Stimulated activated CD8-positive, alpha-beta memory T cell treated with anti-CD3 and anti-CD28 coated beads, Interleukin-12 subunit alpha, Interleukin-12 subunit beta, amount 100 ng/mL, for 24 hours (primary cell): ENCODE data around the gene U2AF2.

Experiments used
- DNase-seq: peaks from one replicate; pipeline ENCODE4 v3.0.0-alpha.2; 2020; ENCODE audit errors: extremely low read depth

U2AF2 gene

DNA sequence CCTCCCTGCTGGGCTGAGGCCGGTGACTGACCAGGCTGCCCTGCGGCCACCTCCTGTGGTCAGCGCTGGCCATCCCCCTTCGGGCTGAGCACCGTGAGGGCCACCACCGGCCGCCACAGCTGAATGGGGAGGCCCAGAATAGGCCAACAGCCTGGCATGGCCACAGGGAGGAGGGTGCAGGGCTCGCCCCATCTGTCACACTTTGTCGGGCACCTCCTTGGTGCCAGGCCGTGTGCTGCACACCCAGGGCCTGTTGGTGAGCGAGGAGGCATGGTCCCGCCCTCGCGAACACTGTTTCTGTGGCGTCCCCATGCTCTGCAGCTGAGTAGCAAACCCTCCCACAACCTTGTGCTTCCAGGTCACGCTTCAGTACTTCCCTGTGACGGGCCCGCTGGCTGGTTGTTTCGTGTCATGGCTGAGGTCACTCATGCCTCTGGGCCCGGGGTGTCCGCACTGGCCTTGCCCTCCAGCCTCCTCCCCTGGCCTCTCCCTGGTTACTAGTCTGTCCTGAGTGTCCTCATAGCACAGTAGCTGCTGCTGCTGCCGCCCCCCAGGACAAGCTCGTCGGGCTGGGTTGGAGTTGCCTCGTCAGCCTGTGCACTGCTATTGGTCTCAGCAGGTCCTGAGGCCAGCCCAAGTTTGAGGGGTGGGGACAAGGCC, 35.4 kb downstream of the U2AF2 start:
- DNase-seq: no peak

DNA sequence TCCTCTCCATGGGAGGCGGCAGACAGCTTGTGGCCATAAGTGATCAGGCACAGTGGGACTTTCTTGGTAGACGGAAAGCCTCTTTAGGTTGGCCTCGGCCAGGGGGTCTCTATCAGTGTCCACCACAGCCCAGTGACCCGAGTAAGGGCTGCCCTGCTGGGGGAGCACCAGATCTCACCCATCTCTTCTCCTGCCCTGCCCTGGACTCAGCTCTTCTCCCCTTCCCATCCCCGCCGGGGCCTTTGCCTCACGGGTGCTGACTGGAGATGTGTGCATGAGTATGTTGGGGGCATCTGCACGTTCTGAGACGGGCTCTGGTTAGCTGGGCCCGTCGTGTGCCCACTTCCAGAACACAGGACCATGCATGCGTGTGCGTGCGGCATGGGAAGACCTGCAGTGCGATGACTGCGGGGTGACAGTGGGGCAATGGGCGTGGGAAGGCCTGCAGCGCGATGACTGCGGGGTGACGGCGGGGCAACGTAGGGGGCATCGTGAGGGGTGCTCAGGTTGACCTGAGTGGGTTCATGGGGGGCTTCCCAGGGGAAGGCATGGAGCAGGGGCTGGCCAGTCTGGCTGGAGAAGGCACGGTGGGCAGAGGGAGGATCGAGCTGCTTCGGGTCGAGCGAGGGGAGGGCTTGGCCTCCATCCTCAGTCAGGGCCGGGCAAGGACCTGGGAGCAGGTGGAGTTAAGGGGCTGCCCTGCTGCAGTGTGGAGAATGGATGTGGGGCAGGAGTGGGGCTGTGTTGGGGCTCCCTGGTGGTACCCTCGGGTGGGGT, 36.1 kb downstream of the U2AF2 start:
- DNase-seq: no peak

DNA sequence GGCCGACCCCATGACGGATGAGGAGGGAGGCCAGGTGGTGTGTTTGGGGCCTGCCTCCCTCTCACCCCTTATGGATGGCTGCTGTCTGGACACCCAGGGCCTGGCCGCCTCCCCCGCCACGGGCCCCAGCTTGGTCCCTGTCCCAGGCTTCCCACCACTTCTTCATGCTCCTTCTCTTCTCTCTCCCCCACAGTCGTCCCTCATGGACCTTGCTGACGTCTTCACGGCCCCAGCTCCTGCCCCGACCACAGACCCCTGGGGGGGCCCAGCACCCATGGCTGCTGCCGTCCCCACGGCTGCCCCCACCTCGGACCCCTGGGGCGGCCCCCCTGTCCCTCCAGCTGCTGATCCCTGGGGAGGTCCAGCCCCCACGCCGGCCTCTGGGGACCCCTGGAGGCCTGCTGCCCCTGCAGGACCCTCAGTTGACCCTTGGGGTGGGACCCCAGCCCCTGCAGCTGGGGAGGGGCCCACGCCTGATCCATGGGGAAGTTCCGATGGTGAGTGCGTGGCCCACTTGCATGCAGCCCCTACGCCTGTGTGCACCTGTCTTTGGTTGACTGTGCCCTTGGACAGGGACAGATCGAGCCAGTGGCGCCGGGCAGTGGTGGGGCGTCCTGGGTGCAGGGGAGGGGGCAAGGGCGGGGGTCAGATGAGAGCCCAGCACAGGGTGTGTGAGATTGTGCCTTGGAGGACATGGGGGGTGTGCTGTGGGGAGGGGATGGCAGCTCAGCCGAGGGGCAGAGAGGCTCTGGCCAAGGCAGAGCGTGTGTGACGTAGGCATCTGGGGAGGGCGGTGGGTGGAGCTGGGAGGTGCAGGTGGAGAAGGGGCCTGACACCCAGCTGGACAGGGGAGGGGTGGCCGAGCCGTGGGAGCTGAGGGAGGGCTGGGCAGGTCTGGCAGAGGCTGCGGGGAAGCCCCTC, 37.0 kb downstream of the U2AF2 start:
- DNase-seq: no peak

DNA sequence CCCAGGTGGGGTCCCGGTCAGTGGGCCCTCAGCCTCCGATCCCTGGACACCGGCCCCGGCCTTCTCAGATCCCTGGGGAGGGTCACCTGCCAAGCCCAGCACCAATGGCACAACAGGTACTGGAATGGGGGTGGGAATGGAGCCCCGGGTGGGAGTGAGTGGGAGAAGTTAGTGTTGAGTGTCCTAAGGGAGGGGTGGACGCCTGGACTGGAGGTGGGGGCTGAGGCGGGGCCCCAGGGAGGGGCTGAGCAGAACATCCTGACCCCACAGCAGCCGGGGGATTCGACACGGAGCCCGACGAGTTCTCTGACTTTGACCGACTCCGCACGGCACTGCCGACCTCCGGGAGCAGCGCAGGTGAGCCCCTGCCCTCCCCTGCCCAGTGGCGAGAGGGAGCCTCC, 37.8 kb downstream of the U2AF2 start:
- DNase-seq: no peak

DNA sequence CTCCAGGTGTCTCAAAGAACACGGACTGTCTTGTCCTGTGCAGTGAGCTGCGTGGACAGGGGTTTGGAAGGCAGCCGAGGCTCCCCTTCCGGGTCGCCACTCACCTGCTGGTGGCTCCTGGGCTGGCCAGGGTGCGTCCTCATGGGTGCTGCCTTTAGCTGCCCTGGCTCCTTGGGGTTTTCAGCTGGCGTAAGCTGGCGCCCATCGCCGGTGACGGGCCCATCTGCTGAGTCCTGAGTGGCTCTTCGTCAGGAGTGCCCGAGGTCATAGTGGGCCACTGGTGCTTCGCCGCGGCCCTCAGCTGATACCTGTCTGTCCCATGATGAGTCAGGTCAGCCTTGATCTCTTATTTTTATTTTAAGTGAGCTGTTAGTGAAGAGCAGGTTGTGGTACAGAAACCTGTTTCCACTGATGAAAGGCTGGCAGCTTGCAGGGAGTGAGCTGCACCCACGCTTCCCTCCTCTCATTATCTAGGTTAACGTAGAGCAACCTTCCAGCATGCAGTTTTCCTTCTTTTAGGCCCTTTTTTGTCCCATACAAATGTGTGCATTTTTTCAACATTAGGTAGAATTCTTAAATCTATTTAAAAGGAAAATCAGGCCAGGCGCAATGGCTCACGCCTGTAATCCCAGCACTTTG, 38.6 kb downstream of the U2AF2 start:
- no peak for DNase-seq

DNA sequence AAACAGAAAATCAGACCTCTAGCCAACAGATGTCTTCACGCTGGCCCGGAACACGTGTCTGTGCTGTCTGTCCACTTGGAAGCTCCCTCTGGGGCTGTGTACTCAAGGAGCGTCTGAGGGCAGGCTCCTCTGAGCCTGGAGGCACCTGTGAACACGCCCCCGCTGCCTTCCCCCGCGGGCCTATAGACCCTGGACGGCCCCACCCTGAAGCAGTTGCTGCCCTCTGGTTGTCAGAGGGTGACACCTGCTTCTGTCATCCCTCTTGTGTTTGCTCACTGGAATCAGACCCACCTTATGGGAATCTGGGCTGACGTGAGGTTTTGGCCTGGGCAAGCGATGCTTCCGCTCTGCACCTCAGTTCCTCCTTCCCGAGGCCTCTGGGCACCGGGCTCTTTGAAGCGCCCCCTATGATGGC, 39.4 kb downstream of the U2AF2 start:
- no peak for DNase-seq

DNA sequence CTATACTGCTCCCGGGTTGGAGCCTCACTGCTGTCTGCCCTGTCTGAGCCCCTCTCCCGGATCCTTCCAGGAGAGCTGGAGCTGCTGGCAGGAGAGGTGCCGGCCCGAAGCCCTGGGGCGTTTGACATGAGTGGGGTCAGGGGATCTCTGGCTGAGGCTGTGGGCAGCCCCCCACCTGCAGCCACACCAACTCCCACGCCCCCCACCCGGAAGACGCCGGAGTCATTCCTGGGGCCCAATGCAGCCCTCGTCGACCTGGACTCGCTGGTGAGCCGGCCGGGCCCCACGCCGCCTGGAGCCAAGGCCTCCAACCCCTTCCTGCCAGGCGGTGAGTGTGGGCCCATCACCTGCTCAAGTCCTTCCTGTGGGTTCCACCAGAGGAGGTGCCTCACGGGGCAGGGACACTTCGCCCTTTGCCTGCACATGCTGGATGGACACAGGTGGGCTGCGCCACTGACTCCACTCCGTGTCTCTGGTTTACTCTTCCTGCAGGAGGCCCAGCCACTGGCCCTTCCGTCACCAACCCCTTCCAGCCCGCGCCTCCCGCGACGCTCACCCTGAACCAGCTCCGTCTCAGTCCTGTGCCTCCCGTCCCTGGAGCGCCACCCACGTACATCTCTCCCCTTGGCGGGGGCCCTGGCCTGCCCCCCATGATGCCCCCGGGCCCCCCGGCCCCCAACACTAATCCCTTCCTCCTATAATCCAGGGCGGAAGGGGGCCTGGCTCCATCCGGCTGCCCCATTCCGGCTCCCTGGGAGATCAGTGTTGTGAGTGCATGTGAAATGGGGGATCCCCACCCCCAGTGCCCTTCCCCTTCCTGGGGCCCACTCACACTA, 40.0 kb downstream of the U2AF2 start:
- DNase-seq: no peak

DNA sequence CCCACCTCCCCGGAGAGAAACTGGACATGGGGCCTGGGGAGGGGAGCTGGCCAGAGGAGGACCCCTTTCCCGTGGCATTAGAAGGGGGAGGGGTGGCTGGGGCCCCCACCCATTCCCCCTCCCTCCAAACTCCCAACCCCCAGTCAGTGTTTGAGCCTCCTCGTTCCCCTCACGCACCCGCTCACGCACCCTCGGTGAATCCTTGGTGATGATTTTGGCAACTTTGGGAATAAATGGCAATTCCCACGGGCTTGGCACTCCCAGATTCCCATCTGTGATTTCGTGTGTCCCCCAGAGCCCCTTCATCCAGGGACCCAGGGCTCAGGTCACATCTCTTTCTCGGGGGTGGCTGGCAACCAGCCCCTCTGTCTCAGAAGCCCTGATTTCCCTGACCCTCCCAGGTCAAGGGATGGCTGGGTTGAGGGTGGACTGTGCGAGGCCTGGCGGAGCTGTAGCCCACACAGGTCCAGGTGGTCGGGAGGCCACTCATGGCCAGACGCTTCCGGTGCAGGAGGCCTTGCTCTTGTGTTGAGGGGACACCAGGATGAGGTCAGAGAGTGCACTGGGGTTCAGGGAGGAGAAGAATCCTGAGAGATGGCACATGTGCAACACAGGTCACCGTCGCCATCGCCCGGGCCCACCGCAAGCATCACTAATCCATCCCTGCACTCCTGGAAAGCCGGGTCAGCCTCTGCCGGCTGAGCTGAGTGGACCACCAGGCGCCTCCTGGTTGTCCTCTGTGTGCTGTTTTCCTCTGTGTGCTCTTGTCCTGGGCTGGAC, 40.9 kb downstream of the U2AF2 start:
- DNase-seq: no peak

DNA sequence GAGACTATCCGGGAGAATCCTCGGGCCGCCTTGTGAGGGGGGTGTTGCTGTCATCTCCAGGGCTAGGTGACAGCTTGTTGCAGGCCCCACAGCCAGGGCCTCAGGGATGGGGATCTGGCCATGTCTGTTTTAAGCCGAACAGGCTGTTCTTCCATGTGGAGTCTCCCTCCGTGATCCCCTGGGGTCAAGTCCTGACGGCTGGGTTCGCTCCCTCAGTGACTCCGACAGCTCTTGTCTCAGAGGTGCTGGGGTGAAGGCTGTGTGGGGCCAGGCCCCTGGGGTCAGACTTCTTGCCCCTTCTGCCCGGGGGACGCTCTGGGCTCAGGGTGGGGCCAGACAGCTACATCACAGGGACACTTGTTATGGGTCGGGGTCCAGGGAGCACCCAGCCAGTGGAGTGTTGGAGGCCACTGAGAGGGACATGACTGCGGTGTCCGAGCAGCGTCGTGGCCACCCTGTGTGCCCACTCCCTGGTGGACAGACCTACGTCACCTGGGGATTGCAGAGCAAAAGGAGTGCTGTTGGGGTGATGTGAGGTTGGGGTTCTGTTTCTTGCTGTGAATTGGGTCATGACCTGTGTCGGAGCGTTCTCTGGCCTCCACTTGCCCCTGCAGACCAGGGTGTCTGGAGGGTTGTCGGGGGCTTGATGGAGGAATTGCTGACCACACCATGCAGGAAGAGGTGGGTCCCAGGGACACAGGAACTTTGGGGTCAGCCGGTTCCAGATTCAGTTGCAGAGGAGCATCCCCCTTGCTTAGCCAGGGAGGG, 41.6 kb downstream of the U2AF2 start:
- no peak for DNase-seq

DNA sequence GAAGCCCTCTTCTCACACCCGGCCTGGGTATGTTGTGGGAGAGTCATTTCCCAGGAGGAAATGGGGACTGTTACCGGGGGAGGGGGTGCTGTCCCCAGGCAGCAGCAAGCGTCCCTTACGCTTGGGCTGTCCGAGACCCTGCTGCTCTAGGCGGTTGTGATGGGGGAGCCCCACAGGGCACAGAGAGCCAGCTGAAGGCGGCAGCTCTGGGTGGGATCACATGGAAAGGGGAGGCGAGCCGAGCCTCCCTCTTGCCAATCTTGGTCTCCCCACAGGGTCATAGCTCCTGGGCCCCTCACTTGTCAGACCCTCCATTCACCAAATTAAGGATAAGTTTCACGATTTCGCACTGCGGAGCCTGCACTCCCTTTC, 42.2 kb downstream of the U2AF2 start:
- DNase-seq: no peak

DNA sequence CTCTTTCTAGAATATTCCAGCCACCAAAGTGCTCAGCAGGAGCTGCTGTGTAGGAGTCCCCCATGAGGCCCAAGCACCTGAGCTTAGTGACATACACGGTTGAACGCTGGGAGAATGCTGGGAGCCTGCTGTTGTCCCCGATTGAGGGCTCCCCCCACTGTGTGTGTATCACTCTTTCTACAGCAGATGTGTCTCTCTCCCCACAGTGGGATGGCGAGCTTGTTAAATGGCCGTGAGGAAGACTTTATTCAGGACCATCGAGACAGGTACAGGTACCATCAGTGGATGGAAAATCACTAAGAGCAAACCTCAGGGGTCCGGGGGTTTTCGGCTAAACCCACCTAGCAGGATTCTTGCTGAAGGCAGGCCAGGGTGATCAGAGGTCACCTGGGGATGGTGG, 42.9 kb downstream of the U2AF2 start:
- no peak for DNase-seq

DNA sequence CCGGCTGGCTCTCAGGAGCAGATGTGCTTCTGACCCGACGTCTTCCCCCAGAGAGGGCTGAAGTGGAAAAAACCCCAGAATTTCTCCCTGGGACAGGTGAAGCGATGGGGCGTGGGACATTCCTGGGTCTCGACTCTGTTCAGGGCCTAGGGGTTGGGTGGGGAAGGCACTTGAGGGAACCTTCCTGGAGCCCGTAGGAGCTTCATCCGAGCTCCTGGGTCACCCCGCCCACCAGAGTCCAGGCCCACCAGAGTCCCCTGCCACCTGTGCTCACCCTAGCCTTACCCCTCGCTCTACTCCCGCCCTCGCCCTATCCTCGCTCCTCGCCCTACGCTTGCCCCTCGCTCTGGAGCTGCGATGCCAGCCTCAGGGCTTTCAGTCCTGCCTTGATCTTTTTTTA, 43.4 kb downstream of the U2AF2 start:
- DNase-seq: no peak

DNA sequence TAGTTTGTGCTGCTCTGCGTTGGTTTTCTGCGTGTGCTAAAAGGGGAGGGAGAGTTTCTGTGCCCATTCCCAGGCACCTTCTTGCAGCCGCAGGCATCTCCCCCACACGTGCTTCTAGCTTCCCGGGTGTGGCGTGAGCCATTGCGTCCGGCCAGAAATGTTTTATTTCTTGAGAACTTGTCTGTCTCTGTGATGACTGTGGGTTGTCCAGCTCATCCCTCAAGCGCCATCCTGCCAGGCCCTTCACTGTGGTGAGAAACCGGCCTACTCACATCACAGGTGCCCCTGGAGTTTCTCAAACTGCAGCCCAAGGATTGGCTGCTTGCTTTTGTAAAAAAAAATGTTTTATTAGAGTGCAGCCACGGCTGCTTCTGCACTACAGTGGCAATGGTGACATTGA, 44.4 kb downstream of the U2AF2 start:
- no peak for DNase-seq

DNA sequence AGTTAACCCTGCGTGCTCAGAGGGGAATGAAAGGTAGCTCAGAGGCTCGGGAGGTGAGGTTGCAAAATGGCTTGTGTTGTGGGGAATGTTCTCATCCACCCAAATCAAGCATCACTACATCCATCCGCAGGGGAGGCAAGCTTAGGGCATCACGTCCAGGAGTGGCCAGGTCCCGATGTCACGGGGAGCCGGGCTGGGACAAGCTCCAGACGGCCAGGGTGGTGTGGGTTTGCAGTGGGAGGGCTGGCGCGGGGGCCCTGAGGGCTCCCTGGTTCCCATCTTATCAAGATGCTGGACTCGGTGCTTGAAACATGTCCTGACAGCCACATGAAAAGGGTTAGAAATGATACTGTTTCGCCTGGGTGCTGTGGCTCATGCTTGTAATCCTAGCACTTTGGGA, 46.0 kb downstream of the U2AF2 start:
- DNase-seq: no peak

DNA sequence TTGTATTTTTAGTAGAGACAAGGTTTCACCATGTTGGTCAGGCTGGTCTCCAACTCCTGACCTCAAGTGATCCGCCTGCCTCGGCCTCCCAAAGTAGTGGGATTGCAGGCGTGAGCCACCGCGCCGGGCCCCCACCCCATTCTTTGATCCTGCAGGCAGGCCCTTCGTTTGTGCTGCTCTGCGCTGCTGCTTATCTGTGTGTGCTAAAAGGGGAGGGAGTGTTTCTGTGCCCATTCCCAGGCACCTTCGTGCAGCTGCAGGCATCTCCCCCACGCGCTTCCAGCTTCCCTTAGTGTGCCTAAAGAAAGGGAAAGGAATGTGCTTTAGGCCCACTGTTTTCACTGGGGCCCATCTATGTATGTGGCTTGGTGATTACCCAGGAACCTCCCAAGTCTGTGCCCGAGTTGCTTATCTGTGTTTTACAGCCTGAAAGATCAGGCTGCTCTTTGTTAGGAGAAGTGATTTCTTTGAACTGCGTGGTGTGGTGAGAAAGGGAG, 47.3 kb downstream of the U2AF2 start:
- DNase-seq: no peak

DNA sequence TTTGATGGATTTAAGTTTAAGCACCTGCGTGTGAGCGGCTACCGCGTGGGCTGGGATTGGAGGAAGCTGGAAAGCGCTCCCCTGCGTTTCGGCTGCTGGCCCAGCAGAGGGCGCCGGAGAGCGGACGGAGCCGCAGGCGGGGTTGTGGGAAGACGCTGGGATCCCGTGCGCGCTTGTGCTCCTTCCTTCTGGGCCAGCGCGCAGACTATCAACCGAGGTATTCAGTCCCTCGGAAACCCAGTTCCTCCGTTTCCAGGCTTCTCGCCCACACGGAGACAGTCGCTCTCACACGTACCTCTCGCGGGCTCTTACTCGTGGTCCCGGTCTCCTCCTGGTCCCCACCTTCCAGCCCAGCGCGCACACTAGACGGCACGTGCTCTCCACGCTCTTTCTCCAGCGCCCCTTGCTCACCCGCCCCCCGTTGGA, 49.0 kb downstream of the U2AF2 start:
- DNase-seq: peak; percentile 7

DNA sequence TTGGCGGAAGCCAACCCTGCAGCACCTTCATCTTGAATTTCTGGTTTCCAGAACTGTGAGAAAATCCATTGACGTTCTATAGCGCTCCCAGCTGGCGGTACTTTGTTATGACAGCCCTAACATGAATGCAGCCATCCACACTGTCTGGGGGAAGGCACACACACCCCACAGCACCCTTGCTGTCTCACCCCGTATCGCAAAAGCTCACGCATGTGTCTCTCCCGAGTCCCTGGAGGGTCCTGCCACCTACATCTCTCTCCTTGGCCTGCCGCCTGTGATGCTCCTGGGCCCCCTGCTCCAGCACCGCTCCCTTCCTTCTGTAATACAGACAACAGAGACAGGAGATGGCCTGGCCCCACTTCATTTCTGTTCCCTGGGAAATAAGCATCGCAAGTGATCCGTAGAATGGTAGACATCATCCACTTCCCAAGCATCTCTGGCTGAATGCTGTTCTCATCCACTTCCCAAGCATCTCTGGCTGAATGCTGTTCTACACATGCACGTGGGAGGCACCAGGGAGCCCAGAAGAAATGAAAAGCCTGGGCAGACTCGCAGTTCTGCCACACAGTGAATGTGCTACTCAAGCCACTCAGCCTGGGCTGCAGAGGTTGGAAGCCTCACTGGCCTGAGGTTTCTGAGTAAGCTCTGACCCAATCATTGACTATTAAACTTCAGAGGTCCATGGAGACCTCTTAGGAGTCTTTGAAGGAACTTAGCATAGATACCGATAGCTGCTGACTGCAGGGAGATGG, 49.8 kb downstream of the U2AF2 start:
- DNase-seq: no peak

DNA sequence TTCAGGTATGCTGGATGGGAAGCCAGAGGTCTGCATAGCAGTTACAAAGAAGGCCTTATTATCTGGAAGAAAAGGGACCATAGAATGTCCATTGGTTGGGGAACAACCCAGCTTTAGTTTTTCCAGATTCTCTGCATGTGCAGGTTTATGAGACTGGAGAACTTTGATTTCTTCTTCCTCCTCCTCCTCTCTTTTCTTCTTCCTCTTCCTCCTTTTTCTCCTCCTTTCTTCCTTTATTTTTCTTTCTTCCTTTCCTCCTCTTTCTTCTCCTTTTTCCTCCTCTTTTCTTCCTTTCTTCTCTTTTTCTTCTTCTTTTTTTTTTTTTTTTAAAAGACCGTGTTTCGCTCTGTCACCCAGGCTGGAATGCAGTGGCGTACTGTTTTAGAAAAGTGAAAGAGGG, 51.1 kb downstream of the U2AF2 start:
- no peak for DNase-seq

DNA sequence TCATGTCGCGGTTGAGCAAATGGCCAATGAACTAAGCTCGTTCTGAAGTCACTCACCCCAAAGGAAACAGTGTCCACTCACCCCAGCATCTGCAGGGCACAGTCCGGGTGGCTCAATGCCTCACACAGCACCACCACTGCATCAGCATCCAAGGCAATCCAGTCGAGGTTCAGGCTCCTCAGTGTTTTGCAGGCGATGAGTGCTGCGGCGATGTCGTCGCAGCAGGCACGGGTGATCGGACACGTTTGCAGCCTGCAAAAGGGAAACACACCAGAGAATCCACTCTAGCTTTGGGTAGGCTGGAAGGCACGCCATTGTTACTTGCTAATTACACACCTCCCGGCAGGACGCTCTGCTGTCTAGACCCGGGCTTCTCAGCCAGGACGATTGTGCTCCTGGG, 56.9 kb downstream of the U2AF2 start:
- DNase-seq: no peak
